ENCODE data around the gene DAB1. TPM values are rescaled to one million over a fixed set of nuclear protein-coding genes. Genes with fewer than 3 reads are reported as not detected.
"Not testable (repeated sequence)": the region's sequence is repeated elsewhere in the genome, so short reads cannot be mapped to it uniquely, and the experiment has no call there.

Gene DAB1
- total RNA-seq, 6 experiments from 2014 or later, result 0.76 to 1.9 (median 1.1) TPM

DNA sequence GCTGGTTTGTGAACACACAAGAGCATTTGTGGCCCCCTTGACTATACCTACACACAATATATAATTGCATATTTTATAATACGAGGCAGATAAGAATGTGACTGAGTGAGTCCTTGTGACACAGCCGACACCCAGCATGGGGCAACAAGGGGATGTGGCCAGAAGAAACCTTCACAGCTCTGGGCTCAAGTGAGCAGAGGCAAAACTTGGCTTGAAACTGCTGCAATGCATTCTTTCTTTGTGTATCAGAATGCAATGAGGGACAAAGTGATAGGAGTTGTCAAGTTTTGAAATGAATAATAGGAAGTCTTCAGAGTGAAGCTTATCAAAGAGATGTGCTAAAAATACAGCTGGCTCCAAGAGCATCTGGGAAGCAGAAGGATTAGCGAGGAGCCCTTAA, 334.0 kb downstream of the DAB1 start:
- Histone ChIP-seq H3K9me3 (no peaks in the 10 kb centered on the region), H3K27me3 (no peaks in the 10 kb centered on the region), H3K27ac (no peak overlapping the region), H3K4me3 (no peak overlapping the region), H3K4me1 (no peaks in the 10 kb centered on the region), H3K36me3 (no peaks in the 10 kb centered on the region)
- DNase-seq (no peak), ATAC-seq (no peak)
- TF ChIP-seq POLR2A (IDR thresholded peaks at IDR 0.05), result no peak
- TF ChIP-seq, protein P1, sequence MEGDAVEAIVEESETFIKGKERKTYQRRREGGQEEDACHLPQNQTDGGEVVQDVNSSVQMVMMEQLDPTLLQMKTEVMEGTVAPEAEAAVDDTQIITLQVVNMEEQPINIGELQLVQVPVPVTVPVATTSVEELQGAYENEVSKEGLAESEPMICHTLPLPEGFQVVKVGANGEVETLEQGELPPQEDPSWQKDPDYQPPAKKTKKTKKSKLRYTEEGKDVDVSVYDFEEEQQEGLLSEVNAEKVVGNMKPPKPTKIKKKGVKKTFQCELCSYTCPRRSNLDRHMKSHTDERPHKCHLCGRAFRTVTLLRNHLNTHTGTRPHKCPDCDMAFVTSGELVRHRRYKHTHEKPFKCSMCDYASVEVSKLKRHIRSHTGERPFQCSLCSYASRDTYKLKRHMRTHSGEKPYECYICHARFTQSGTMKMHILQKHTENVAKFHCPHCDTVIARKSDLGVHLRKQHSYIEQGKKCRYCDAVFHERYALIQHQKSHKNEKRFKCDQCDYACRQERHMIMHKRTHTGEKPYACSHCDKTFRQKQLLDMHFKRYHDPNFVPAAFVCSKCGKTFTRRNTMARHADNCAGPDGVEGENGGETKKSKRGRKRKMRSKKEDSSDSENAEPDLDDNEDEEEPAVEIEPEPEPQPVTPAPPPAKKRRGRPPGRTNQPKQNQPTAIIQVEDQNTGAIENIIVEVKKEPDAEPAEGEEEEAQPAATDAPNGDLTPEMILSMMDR (IDR thresholded peaks at IDR 0.05), result no peak
- whole genome bisulfite sequencing (ENCODE audit: insufficient coverage, low coverage, low lambda C conversion rate, missing lambda C conversion rate), result 69% methylated on average over 3 of the region's 3 CpGs
- intact Hi-C loops (cut with DNase I), result no loop called here

DNA sequence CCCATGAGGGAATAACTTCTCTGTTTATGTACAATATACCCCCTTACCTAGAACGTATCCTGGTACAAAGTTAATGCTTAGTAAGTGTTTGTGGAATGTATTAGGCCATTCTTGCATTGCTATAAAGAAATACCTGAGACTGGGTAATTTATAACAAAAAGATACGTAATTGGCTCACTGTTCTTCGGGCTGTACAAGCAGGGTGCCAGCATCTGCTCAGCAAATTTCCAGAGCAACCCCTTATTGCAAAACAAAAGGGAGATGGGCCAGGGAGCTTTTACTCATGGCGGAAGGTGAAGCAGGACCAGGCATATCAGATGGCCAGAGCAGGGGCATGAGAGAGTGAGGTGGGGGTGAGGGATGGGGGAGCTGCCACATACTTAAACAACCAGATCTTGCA, 334.6 kb downstream of the DAB1 start:
- 90% methylated on average over 3 of the region's 4 CpGs for WGBS (ENCODE audit: insufficient coverage, low coverage, low lambda C conversion rate, missing lambda C conversion rate)
- TF ChIP-seq, protein P1 (IDR thresholded peaks at IDR 0.05), result no peak
- no peak for TF ChIP-seq POLR2A (IDR thresholded peaks at IDR 0.05)
- Histone ChIP-seq H3K4me1 (no peaks in the 10 kb centered on the region), H3K4me3 (no peak overlapping the region), H3K36me3 (no peaks in the 10 kb centered on the region), H3K27me3 (no peaks in the 10 kb centered on the region), H3K9me3 (no peaks in the 10 kb centered on the region), H3K27ac (no peak overlapping the region)
- intact Hi-C loops (cut with DNase I), result no loop called here
- ATAC-seq, result no peak
- DNase-seq, result no peak

GRCh38 chr1:57088653-57089052, 335.2 kb downstream of the DAB1 start:
- TF ChIP-seq, protein P1 (IDR thresholded peaks at IDR 0.05), result no peak
- no peak for TF ChIP-seq POLR2A (IDR thresholded peaks at IDR 0.05)
- no peaks in the 10 kb centered on the region for H3K27me3 ChIP-seq
- intact Hi-C loops (cut with DNase I), result no loop called here
- ATAC-seq (no peak), DNase-seq (no peak)
- H3K4me3 ChIP-seq, result no peak overlapping the region
- 80% methylated on average over 6 of the region's 6 CpGs for WGBS (ENCODE audit: insufficient coverage, low coverage, low lambda C conversion rate, missing lambda C conversion rate)
- H3K9me3 ChIP-seq, result no peaks in the 10 kb centered on the region
- no peaks in the 10 kb centered on the region for H3K4me1 ChIP-seq
- no peaks in the 10 kb centered on the region for H3K36me3 ChIP-seq
- H3K27ac ChIP-seq, result no peak overlapping the region

GRCh38 chr1:57087660-57088059, 336.2 kb downstream of the DAB1 start:
- DNase-seq; H3K27me3 ChIP-seq; H3K27ac ChIP-seq; H3K4me3 ChIP-seq; ATAC-seq; H3K4me1 ChIP-seq; H3K36me3 ChIP-seq; H3K9me3 ChIP-seq; intact Hi-C loops (cut with DNase I): not testable (repeated sequence)
- WGBS (ENCODE audit: insufficient coverage, low coverage, low lambda C conversion rate, missing lambda C conversion rate), result no CpG with 5 or more reads among the region's 3 CpGs

GRCh38 chr1:57086154-57086553, 337.7 kb downstream of the DAB1 start:
- WGBS (ENCODE audit: insufficient coverage, low coverage, low lambda C conversion rate, missing lambda C conversion rate), result 20% methylated on average over 2 of the region's 6 CpGs
- DNase-seq (no peak), ATAC-seq (no peak)
- TF ChIP-seq POLR2A (IDR thresholded peaks at IDR 0.05), result no peak
- TF ChIP-seq, protein P1 (IDR thresholded peaks at IDR 0.05), result no peak
- Histone ChIP-seq H3K4me1 (no peaks in the 10 kb centered on the region), H3K9me3 (no peaks in the 10 kb centered on the region), H3K36me3 (no peaks in the 10 kb centered on the region), H3K4me3 (no peak overlapping the region), H3K27me3 (no peaks in the 10 kb centered on the region), H3K27ac (no peak overlapping the region)
- intact Hi-C loops (cut with DNase I), result no loop called here

Measured in right lobe of liver (tissue), 6 donors.